GM23338 (cell line): ENCODE measurements around the gene C14orf93. TPM values are rescaled to one million over a fixed set of nuclear protein-coding genes. Genes with fewer than 3 reads are reported as not detected.

Experiments
- ATAC-seq: fragments of 200-7000 bp; cut with Tn5 transposase; 3 replicates; pipeline ENCODE4 v1.9.1; 2020
- DNase-seq: peaks from one replicate; pipeline ENCODE4 v3.0.0-alpha.2; 2015; ENCODE audit warnings: low spot score
- H2AFZ ChIP-seq: fragments of 200-600 bp; sonication (generic); 2 replicates; pipeline ENCODE4 v1.8.0; 2016; ENCODE audit warnings: antibody characterized with exemption, mild to moderate bottlenecking, moderate library complexity
- H3F3A ChIP-seq: fragments of 200-600 bp; sonication (generic); replicated peaks from 2 replicates; pipeline ENCODE4 v1.8.0; 2017; ENCODE audit warnings: antibody characterized with exemption, mixed run types, low read depth
- H3K27ac ChIP-seq: fragments of 200-600 bp; sonication (generic); 2 replicates; pipeline ENCODE4 v1.6.1; 2016; ENCODE audit warnings: low read depth
- H3K27me3 ChIP-seq: fragments of 200-600 bp; sonication (generic); 2 replicates; pipeline ENCODE4 v1.8.0; 2016; ENCODE audit warnings: mild to moderate bottlenecking, mixed run types, moderate library complexity; ENCODE audit not compliant: insufficient read depth
- H3K36me3 ChIP-seq: fragments of 200-600 bp; sonication (generic); 2 replicates; pipeline ENCODE4 v1.8.0; 2016; ENCODE audit warnings: mild to moderate bottlenecking; ENCODE audit not compliant: insufficient read depth
- H3K4me1 ChIP-seq: fragments of 200-600 bp; sonication (generic); 2 replicates; pipeline ENCODE4 v1.8.0; 2016; ENCODE audit warnings: mild to moderate bottlenecking, moderate library complexity; ENCODE audit not compliant: insufficient read depth
- H3K4me2 ChIP-seq: fragments of 200-600 bp; sonication (generic); 2 replicates; pipeline ENCODE4 v1.7.1; 2017; ENCODE audit warnings: mixed run types
- H3K4me3 ChIP-seq: fragments of 200-600 bp; sonication (generic); 2 replicates; pipeline ENCODE4 v1.6.1; 2016; ENCODE audit warnings: mixed run types
- H3K79me2 ChIP-seq: fragments of 200-600 bp; sonication (generic); replicated peaks from 2 replicates; pipeline ENCODE4 v1.8.0; 2017; ENCODE audit warnings: mild to moderate bottlenecking; ENCODE audit not compliant: insufficient read depth
- H3K9me2 ChIP-seq: fragments of 200-600 bp; sonication (generic); 2 replicates; pipeline ENCODE4 v1.8.0; 2017; ENCODE audit not compliant: insufficient read depth
- H4K20me1 ChIP-seq: fragments of 200-600 bp; sonication (generic); replicated peaks from 2 replicates; pipeline ENCODE4 v1.8.0; 2017; ENCODE audit warnings: mild to moderate bottlenecking; ENCODE audit not compliant: insufficient read depth
- H3K27ac Mint-ChIP-seq: 2 replicates; pipeline ENCODE4 v1.8.0; 2020; ENCODE audit warnings: inconsistent platforms, mild to moderate bottlenecking, moderate library complexity, mixed read lengths
- H3K27me3 Mint-ChIP-seq: 3 replicates; pipeline ENCODE4 v1.8.0; 2022; ENCODE audit warnings: low read depth, mild to moderate bottlenecking, moderate library complexity, mixed read lengths, inconsistent platforms; ENCODE audit not compliant: insufficient read depth, poor library complexity
- H3K36me3 Mint-ChIP-seq: 3 replicates; pipeline ENCODE4 v1.8.0; 2021; ENCODE audit warnings: low read depth, mild to moderate bottlenecking, inconsistent platforms, moderate library complexity, mixed read lengths
- H3K4me1 Mint-ChIP-seq: 3 replicates; pipeline ENCODE4 v1.8.0; 2020; ENCODE audit warnings: mild to moderate bottlenecking, inconsistent platforms, mixed read lengths
- H3K4me3 Mint-ChIP-seq: 3 replicates; pipeline ENCODE4 v1.8.0; 2021; ENCODE audit warnings: moderate library complexity, mild to moderate bottlenecking, inconsistent platforms, mixed read lengths
- H3K9me3 Mint-ChIP-seq: 3 replicates; pipeline ENCODE4 v1.8.0; 2020; ENCODE audit warnings: moderate library complexity, mild to moderate bottlenecking, inconsistent platforms, mixed read lengths
- CREB1 ChIP-seq: fragments of 250-450 bp; sonication (Bioruptor Pico); IDR thresholded peaks from 2 replicates; pipeline ENCODE4 v1.5.0; 2020; ENCODE audit warnings: low read depth, mild to moderate bottlenecking, moderate library complexity
- JUNB ChIP-seq: IDR thresholded peaks from one replicate; pipeline ENCODE4 v1.6.1; 2016; ENCODE audit warnings: antibody characterized with exemption; ENCODE audit not compliant: unreplicated experiment
- NANOG ChIP-seq: IDR thresholded peaks from 2 replicates; pipeline ENCODE4 v1.6.1; 2016; ENCODE audit warnings: antibody characterized with exemption, borderline replicate concordance
- STAT1 ChIP-seq: IDR thresholded peaks from one replicate; pipeline ENCODE4 v1.6.1; 2016; ENCODE audit warnings: antibody characterized with exemption; ENCODE audit not compliant: unreplicated experiment
- ZNF331 ChIP-seq: fragments of 250-450 bp; sonication (Bioruptor Pico); IDR thresholded peaks from 2 replicates; pipeline ENCODE4 v1.5.0; 2020; ENCODE audit warnings: low read depth, mild to moderate bottlenecking, moderate library complexity
- polyA plus RNA-seq: library from polyadenylated mRNA; unstranded; fragments of >200 nt; fragmentation: Nextera tagmentation; extraction: Ambion mirVana; gene quantifications from 2 replicates; pipeline ENCODE4 v1.2.1, GENCODE V29; 2016
- total RNA-seq: library from RNA; depleted of rRNA; stranded (reverse); fragments of >200 nt; shearing (Covaris generic); gene quantifications from 2 replicates; pipeline ENCODE4 v1.2.3, GENCODE V29; 2014
- TF ChIP-seq, protein P1 (sequence below): IDR thresholded peaks from 2 replicates; pipeline ENCODE4 v1.6.1; 2016; ENCODE audit warnings: antibody characterized with exemption
- TF ChIP-seq, protein P2 (sequence below): IDR thresholded peaks from one replicate; pipeline ENCODE4 v1.6.1; 2018; ENCODE audit warnings: antibody characterized with exemption; ENCODE audit not compliant: unreplicated experiment
- TF ChIP-seq, protein P3 (sequence below), 2 experiments: fragments of 200-600 bp in 1 of 2; sonication (generic) in 1 of 2; conservative IDR thresholded peaks; 2 replicates each; pipeline versions ENCODE4 v1.5.1 to v1.6.1; 2016 to 2017; ENCODE audit warnings: antibody characterized with exemption in 2 of 2, low read depth in 2 of 2, mild to moderate bottlenecking in 2 of 2, moderate library complexity in 1 of 2
- TF ChIP-seq, protein P4 (sequence below): fragments of 250-450 bp; sonication (Bioruptor Pico); IDR thresholded peaks from 2 replicates; pipeline ENCODE4 v1.5.0; 2020; ENCODE audit warnings: mild to moderate bottlenecking, moderate library complexity

C14orf93 gene
- total and polyA plus RNA-seq, 2 experiments from 2014 or later = 3.5 to 11.7 TPM

DNA sequence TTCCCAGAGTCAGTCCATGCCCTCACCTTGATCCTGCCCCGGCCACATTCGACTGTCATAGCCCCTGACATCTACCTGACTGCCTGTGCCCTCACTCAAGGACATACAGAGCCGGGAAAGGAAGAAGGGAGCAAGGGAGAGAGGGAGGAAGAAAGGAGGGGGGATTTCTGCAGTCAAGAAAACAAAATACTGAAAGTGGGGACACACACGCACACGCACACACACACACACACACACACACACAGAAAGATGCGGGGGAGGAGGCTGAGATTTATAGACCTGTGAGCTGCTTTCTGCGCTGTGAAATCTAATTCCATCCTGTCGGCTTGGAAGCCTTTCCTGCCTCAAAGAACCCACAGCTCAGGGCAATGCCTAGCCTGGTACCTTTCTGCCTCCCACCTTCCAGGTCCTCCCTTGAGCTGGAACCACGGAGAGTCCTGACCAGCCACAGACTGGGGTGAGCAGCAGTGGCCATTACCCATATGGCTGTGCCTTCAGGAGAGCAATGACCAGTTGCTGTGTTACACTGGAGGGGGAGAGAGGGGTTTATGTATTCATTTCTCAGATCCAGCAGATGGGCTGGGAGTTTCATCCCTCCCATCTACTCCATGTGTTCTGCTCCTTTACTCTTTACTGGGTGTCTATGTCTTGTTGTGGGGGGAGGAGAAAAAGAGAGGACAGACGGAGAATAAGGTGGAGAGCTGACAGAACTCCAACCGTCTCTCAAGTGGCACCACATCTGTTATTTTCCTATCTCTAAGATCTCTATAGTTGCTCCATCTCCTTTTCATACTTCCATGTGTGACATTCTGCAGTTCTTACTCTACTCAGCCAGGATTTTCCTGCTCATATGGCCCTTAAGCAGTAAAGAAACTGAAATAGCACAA lies 12.9 kb downstream of the C14orf93 start (continued):
- TF ChIP-seq, protein P1, sequence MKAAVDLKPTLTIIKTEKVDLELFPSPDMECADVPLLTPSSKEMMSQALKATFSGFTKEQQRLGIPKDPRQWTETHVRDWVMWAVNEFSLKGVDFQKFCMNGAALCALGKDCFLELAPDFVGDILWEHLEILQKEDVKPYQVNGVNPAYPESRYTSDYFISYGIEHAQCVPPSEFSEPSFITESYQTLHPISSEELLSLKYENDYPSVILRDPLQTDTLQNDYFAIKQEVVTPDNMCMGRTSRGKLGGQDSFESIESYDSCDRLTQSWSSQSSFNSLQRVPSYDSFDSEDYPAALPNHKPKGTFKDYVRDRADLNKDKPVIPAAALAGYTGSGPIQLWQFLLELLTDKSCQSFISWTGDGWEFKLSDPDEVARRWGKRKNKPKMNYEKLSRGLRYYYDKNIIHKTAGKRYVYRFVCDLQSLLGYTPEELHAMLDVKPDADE = no peak
- TF ChIP-seq ZNF331 (no peak), NANOG (no peak), CREB1 (CRISPR knock-in tag) (no peak), JUNB (no peak)
- TF ChIP-seq, protein P2, sequence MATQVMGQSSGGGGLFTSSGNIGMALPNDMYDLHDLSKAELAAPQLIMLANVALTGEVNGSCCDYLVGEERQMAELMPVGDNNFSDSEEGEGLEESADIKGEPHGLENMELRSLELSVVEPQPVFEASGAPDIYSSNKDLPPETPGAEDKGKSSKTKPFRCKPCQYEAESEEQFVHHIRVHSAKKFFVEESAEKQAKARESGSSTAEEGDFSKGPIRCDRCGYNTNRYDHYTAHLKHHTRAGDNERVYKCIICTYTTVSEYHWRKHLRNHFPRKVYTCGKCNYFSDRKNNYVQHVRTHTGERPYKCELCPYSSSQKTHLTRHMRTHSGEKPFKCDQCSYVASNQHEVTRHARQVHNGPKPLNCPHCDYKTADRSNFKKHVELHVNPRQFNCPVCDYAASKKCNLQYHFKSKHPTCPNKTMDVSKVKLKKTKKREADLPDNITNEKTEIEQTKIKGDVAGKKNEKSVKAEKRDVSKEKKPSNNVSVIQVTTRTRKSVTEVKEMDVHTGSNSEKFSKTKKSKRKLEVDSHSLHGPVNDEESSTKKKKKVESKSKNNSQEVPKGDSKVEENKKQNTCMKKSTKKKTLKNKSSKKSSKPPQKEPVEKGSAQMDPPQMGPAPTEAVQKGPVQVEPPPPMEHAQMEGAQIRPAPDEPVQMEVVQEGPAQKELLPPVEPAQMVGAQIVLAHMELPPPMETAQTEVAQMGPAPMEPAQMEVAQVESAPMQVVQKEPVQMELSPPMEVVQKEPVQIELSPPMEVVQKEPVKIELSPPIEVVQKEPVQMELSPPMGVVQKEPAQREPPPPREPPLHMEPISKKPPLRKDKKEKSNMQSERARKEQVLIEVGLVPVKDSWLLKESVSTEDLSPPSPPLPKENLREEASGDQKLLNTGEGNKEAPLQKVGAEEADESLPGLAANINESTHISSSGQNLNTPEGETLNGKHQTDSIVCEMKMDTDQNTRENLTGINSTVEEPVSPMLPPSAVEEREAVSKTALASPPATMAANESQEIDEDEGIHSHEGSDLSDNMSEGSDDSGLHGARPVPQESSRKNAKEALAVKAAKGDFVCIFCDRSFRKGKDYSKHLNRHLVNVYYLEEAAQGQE = no peak

DNA sequence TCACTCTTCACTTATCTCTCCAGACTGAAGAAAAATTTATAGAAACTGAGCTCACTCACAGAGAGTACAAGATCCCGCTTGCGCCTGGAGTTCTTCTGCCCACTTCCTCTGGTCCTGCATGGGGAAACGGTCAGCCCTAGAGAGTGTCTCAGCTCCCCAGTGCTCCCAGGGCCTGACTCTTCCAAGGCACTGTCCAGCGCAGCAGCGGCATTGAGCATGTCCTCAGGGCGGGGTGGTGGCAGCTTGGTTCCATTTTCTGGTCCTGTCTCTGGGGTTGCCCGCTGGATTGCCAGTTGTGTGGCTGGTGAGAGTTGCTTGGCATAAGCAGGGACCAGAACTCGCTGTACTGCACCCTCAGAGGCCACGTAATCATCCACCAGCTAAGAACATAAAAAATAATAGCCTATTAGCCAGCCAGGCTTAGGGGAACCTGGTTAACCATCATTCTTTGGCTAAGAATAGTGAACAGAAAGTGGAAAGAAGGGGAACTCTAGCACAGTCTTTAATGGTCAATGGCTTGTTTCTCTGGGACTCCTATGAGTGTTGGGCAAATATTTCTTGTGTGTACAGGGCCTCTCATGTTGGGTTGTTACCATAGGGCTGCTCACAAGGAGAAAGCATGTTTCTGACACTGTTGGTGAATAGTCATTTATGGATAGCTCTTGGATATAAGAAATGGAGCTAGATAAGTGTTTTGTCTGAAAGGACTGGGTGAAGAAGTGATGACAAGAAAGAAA lies 13.9 kb downstream of the C14orf93 start:
- H3K79me2 ChIP-seq = no peaks in the 10 kb centered on the region
- no peak for TF ChIP-seq STAT1
- TF ChIP-seq, protein P3, sequence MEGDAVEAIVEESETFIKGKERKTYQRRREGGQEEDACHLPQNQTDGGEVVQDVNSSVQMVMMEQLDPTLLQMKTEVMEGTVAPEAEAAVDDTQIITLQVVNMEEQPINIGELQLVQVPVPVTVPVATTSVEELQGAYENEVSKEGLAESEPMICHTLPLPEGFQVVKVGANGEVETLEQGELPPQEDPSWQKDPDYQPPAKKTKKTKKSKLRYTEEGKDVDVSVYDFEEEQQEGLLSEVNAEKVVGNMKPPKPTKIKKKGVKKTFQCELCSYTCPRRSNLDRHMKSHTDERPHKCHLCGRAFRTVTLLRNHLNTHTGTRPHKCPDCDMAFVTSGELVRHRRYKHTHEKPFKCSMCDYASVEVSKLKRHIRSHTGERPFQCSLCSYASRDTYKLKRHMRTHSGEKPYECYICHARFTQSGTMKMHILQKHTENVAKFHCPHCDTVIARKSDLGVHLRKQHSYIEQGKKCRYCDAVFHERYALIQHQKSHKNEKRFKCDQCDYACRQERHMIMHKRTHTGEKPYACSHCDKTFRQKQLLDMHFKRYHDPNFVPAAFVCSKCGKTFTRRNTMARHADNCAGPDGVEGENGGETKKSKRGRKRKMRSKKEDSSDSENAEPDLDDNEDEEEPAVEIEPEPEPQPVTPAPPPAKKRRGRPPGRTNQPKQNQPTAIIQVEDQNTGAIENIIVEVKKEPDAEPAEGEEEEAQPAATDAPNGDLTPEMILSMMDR (conservative IDR thresholded peaks at IDR 0.05; ENCODE audit: low read depth in 2 of 2) = no peak
- TF ChIP-seq, protein P4, sequence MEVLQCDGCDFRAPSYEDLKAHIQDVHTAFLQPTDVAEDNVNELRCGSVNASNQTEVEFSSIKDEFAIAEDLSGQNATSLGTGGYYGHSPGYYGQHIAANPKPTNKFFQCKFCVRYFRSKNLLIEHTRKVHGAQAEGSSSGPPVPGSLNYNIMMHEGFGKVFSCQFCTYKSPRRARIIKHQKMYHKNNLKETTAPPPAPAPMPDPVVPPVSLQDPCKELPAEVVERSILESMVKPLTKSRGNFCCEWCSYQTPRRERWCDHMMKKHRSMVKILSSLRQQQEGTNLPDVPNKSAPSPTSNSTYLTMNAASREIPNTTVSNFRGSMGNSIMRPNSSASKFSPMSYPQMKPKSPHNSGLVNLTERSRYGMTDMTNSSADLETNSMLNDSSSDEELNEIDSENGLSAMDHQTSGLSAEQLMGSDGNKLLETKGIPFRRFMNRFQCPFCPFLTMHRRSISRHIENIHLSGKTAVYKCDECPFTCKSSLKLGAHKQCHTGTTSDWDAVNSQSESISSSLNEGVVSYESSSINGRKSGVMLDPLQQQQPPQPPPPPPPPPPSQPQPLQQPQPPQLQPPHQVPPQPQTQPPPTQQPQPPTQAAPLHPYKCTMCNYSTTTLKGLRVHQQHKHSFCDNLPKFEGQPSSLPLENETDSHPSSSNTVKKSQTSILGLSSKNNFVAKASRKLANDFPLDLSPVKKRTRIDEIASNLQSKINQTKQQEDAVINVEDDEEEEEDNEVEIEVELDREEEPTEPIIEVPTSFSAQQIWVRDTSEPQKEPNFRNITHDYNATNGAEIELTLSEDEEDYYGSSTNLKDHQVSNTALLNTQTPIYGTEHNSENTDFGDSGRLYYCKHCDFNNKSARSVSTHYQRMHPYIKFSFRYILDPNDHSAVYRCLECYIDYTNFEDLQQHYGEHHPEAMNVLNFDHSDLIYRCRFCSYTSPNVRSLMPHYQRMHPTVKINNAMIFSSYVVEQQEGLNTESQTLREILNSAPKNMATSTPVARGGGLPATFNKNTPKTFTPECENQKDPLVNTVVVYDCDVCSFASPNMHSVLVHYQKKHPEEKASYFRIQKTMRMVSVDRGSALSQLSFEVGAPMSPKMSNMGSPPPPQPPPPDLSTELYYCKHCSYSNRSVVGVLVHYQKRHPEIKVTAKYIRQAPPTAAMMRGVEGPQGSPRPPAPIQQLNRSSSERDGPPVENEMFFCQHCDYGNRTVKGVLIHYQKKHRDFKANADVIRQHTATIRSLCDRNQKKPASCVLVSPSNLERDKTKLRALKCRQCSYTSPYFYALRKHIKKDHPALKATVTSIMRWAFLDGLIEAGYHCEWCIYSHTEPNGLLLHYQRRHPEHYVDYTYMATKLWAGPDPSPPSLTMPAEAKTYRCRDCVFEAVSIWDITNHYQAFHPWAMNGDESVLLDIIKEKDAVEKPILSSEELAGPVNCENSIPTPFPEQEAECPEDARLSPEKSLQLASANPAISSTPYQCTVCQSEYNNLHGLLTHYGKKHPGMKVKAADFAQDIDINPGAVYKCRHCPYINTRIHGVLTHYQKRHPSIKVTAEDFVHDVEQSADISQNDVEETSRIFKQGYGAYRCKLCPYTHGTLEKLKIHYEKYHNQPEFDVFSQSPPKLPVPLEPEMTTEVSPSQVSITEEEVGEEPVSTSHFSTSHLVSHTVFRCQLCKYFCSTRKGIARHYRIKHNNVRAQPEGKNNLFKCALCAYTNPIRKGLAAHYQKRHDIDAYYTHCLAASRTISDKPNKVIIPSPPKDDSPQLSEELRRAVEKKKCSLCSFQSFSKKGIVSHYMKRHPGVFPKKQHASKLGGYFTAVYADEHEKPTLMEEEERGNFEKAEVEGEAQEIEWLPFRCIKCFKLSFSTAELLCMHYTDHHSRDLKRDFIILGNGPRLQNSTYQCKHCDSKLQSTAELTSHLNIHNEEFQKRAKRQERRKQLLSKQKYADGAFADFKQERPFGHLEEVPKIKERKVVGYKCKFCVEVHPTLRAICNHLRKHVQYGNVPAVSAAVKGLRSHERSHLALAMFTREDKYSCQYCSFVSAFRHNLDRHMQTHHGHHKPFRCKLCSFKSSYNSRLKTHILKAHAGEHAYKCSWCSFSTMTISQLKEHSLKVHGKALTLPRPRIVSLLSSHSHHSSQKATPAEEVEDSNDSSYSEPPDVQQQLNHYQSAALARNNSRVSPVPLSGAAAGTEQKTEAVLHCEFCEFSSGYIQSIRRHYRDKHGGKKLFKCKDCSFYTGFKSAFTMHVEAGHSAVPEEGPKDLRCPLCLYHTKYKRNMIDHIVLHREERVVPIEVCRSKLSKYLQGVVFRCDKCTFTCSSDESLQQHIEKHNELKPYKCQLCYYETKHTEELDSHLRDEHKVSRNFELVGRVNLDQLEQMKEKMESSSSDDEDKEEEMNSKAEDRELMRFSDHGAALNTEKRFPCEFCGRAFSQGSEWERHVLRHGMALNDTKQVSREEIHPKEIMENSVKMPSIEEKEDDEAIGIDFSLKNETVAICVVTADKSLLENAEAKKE (CRISPR knock-in tag) = no peak

More for the DNA sequence above, 13.9 kb downstream of the C14orf93 start:
- Histone ChIP-seq H3K9me2 (no peaks in the 10 kb centered on the region), H3K4me3 (no peak overlapping the region), H3F3A (0 out of 2 replicates have a peak, but pooled peaks cover 3% of the 10 kb centered on the region), H4K20me1 (no peaks in the 10 kb centered on the region), H3K36me3 (no peaks in the 10 kb centered on the region), H3K4me2 (no peak overlapping the region), H2AFZ (no peak overlapping the region), H3K27me3 (no peaks in the 10 kb centered on the region), H3K4me1 (0 out of 2 replicates have a peak, but pooled peaks cover 3% of the 10 kb centered on the region), H3K27ac (no peak overlapping the region)
- peaks cover 7% of the 10 kb centered on the region for H3K4me1 Mint-ChIP-seq
- no peak overlapping the region for H3K4me3 Mint-ChIP-seq
- no peak for DNase-seq
- no peak overlapping the region for H3K27ac Mint-ChIP-seq
- H3K27me3 Mint-ChIP-seq = no peaks in the 10 kb centered on the region
- H3K9me3 Mint-ChIP-seq = no peaks in the 10 kb centered on the region
- ATAC-seq = no peak
- H3K36me3 Mint-ChIP-seq = no peaks in the 10 kb centered on the region
